ENCODE results near the gene CDK8.

DNA sequence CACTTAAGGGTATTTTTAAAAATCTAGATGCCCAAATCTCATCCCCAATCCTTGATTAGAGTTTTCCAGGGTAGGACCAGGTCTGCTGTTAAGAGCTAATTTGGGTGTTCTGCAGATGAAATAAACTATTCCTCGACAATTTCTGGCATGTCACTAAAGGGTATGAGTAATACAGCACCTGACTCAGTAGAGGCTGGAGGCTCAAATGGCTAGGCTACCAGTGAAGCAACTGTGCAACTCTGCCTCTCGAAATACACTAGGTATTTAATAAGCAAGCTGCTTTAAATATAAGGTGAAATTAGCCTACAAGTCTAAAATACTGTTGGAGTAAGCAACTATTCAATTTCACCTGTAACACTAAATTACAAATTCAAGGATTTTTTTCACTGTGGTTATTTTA lies 33.4 kb upstream of the CDK8 start:
- TF ChIP-seq POLR2AphosphoS5 (IDR thresholded peaks at IDR 0.05; ENCODE audit: low read depth, low read length) (no peak), SIN3A (IDR thresholded peaks at IDR 0.05; ENCODE audit: borderline replicate concordance, insufficient read depth, low read length) (no peak)
- TF ChIP-seq, protein P1, sequence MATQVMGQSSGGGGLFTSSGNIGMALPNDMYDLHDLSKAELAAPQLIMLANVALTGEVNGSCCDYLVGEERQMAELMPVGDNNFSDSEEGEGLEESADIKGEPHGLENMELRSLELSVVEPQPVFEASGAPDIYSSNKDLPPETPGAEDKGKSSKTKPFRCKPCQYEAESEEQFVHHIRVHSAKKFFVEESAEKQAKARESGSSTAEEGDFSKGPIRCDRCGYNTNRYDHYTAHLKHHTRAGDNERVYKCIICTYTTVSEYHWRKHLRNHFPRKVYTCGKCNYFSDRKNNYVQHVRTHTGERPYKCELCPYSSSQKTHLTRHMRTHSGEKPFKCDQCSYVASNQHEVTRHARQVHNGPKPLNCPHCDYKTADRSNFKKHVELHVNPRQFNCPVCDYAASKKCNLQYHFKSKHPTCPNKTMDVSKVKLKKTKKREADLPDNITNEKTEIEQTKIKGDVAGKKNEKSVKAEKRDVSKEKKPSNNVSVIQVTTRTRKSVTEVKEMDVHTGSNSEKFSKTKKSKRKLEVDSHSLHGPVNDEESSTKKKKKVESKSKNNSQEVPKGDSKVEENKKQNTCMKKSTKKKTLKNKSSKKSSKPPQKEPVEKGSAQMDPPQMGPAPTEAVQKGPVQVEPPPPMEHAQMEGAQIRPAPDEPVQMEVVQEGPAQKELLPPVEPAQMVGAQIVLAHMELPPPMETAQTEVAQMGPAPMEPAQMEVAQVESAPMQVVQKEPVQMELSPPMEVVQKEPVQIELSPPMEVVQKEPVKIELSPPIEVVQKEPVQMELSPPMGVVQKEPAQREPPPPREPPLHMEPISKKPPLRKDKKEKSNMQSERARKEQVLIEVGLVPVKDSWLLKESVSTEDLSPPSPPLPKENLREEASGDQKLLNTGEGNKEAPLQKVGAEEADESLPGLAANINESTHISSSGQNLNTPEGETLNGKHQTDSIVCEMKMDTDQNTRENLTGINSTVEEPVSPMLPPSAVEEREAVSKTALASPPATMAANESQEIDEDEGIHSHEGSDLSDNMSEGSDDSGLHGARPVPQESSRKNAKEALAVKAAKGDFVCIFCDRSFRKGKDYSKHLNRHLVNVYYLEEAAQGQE (IDR thresholded peaks at IDR 0.05; ENCODE audit: insufficient read depth in 1 of 2, low read depth in 2 of 2, low read length in 2 of 2) = no peak
